Mesenchymal stem cell (in vitro differentiated cells and primary cell): ENCODE data around the gene CFP.

Source experiments
- DNase-seq: peaks from one replicate; pipeline ENCODE4 v3.0.0-alpha.2; 2013
- H2AFZ ChIP-seq: one replicate; pipeline ENCODE4 v1.6.1; 2013; ENCODE audit warnings: low read depth, mild to moderate bottlenecking, control low read depth, inconsistent platforms, low read length, moderate library complexity
- H2AK5ac ChIP-seq: 2 replicates; pipeline ENCODE4 v1.6.1; 2013; ENCODE audit warnings: low read length, moderate library complexity, mild to moderate bottlenecking, inconsistent platforms; ENCODE audit not compliant: severe bottlenecking
- H2BK120ac ChIP-seq: one replicate; pipeline ENCODE4 v1.6.1; 2013; ENCODE audit warnings: low read depth, mild to moderate bottlenecking, inconsistent platforms, low read length, moderate library complexity
- H2BK12ac ChIP-seq, 2 experiments: one replicate each; pipeline ENCODE4 v1.6.1; 2013; ENCODE audit warnings: inconsistent platforms in 2 of 2, low read length in 2 of 2, mild to moderate bottlenecking in 2 of 2, moderate library complexity in 2 of 2, control low read depth in 1 of 2
- H2BK15ac ChIP-seq: one replicate; pipeline ENCODE4 v1.6.1; 2013; ENCODE audit warnings: mild to moderate bottlenecking, low read depth, inconsistent platforms; ENCODE audit not compliant: poor library complexity, severe bottlenecking
- H2BK5ac ChIP-seq: 2 replicates; pipeline ENCODE4 v1.6.1; 2013; ENCODE audit warnings: low read depth, mild to moderate bottlenecking, low read length, control low read depth, inconsistent platforms; ENCODE audit not compliant: poor library complexity, severe bottlenecking
- H3K14ac ChIP-seq, 2 experiments: one replicate each; pipeline ENCODE4 v1.6.1; 2013; ENCODE audit warnings: inconsistent platforms in 2 of 2, low read length in 2 of 2, control low read depth in 1 of 2, mild to moderate bottlenecking in 1 of 2, moderate library complexity in 1 of 2
- H3K18ac ChIP-seq, 2 experiments: one replicate each; pipeline ENCODE4 v1.6.1; 2013; ENCODE audit warnings: inconsistent platforms in 2 of 2, low read length in 2 of 2, control low read depth in 1 of 2, low read depth in 1 of 2, mild to moderate bottlenecking in 1 of 2
- H3K23ac ChIP-seq, 2 experiments: one replicate each; pipeline ENCODE4 v1.6.1; 2013; ENCODE audit warnings: inconsistent platforms in 2 of 2, low read length in 2 of 2, mild to moderate bottlenecking in 2 of 2, moderate library complexity in 2 of 2, control low read depth in 1 of 2
- H3K27ac ChIP-seq: 2 replicates; pipeline ENCODE4 v1.5.1; 2013; ENCODE audit warnings: mild to moderate bottlenecking, moderate library complexity, low read length, control low read depth, inconsistent platforms; ENCODE audit not compliant: poor library complexity, severe bottlenecking
- H3K27me3 ChIP-seq, 2 experiments: 2 replicates each; pipeline versions ENCODE4 v1.6.1 to v1.7.0; 2013; ENCODE audit warnings: low read length in 2 of 2, mild to moderate bottlenecking in 2 of 2, moderate library complexity in 2 of 2, control low read depth in 1 of 2, inconsistent platforms in 1 of 2; ENCODE audit not compliant: control insufficient read depth in 1 of 2, insufficient read depth in 1 of 2
- H3K36me3 ChIP-seq, 2 experiments: 2 replicates each; pipeline versions ENCODE4 v1.6.1 to v1.7.0; 2013; ENCODE audit warnings: low read length in 2 of 2, control low read depth in 1 of 2, inconsistent platforms in 1 of 2, low read depth in 1 of 2, mild to moderate bottlenecking in 1 of 2; ENCODE audit not compliant: insufficient read depth in 2 of 2, control insufficient read depth in 1 of 2
- H3K4ac ChIP-seq, 2 experiments: one replicate each; pipeline ENCODE4 v1.6.1; 2013; ENCODE audit warnings: inconsistent platforms in 2 of 2, low read length in 2 of 2, mild to moderate bottlenecking in 2 of 2, moderate library complexity in 2 of 2, control low read depth in 1 of 2, low read depth in 1 of 2
- H3K4me1 ChIP-seq: 2 replicates; pipeline ENCODE4 v1.6.1; 2013; ENCODE audit warnings: low read depth, low read length, control low read depth; ENCODE audit not compliant: control insufficient read depth, insufficient read depth
- H3K4me2 ChIP-seq: 2 replicates; pipeline ENCODE4 v1.6.1; 2013; ENCODE audit warnings: low read length, mild to moderate bottlenecking, inconsistent platforms; ENCODE audit not compliant: poor library complexity, severe bottlenecking
- H3K4me3 ChIP-seq, 2 experiments: 2 replicates each; pipeline versions ENCODE4 v1.5.1 to v1.7.0; 2013; ENCODE audit warnings: low read length in 2 of 2, mild to moderate bottlenecking in 2 of 2, control low read depth in 1 of 2, low read depth in 1 of 2; ENCODE audit not compliant: insufficient read depth in 1 of 2
- H3K79me1 ChIP-seq: replicated peaks from 2 replicates; pipeline ENCODE4 v1.6.1; 2013; ENCODE audit warnings: mild to moderate bottlenecking, control low read depth, low read length, inconsistent platforms; ENCODE audit not compliant: poor library complexity, severe bottlenecking
- H3K9ac ChIP-seq: 2 replicates; pipeline ENCODE4 v1.7.0; 2013; ENCODE audit warnings: mild to moderate bottlenecking, low read length, moderate library complexity
- H3K9me3 ChIP-seq: 2 replicates; pipeline ENCODE4 v1.7.0; 2013; ENCODE audit warnings: mild to moderate bottlenecking, low read length; ENCODE audit not compliant: control insufficient read depth
- H4K8ac ChIP-seq: one replicate; pipeline ENCODE4 v1.6.1; 2013; ENCODE audit warnings: inconsistent platforms, mild to moderate bottlenecking, low read length, moderate library complexity
- H4K91ac ChIP-seq: one replicate; pipeline ENCODE4 v1.6.1; 2013; ENCODE audit warnings: mild to moderate bottlenecking, low read length, inconsistent platforms
- WGBS: methylation state at CpG from one replicate; pipeline ENCODE4 v1.1.7; 2013; ENCODE audit warnings: mixed read lengths; 5-methylcytosine and 5-hydroxymethylcytosine counted together

Gene CFP

GRCh38 chrX:47658684-47659420 is 29.1 kb upstream of the CFP start, which contains the start of gene UXT:
Gene UXT, minus strand, starts transcription at chrX:47659180. Its CDS starts 253 bp downstream, at chrX:47658927.
- Histone ChIP-seq H3K4ac (peak within 1 kb of the TSS in 1 of 2 experiments; percentile 87), H3K4me1 (peaks cover 1% of the 10 kb centered on the region), H3K27ac (peak within 1 kb of the TSS; percentile 88), H3K36me3 (peaks cover 6 to 26% of the 10 kb centered on the region in 2 experiments), H3K9ac (peak within 1 kb of the TSS; percentile 98), H2BK12ac (no peak within 1 kb of the TSS), H3K18ac (peak within 1 kb of the TSS; percentile 46 to 71), H3K9me3 (no peaks in the 10 kb centered on the region), H2BK5ac (peak within 1 kb of the TSS; percentile 85), H2BK120ac (peak within 1 kb of the TSS; percentile 15), H3K23ac (no peak within 1 kb of the TSS), H2AFZ (no peak within 1 kb of the TSS), H3K4me2 (peak within 1 kb of the TSS; percentile 21), H2BK15ac (no peak within 1 kb of the TSS), H3K79me1 (peaks cover 3% of the 10 kb centered on the region), H2AK5ac (no peak within 1 kb of the TSS), H3K4me3 (peak within 1 kb of the TSS; percentile 63 to 79), H4K91ac (no peak within 1 kb of the TSS), H3K14ac (no peak within 1 kb of the TSS), H4K8ac (peak within 1 kb of the TSS; percentile 91), H3K27me3 (peaks cover 0 to 5% of the 10 kb centered on the region in 2 experiments)
- under 1% methylated on average over 36 of the region's 54 CpGs for WGBS
- DNase-seq: peak; percentile 95

DNA sequence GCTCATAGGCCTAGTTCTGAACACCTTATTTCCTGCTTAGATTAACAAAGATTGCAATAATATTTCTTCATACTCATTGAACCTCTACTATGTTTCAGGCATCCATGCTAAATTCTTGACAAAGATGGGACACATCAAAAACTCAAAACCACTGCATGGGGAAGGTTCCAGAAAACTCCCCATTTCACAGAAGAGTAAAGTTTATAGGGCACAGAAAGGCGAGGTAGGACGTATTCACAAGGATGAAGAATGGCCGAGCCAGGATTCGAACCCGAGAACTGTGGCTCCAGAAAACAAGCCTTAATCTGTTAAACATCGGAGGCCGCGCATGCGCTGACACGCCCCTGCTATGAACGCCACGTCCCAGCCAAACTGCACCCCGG is 28.6 kb upstream of the CFP start:
- no peak overlapping the region for H2BK120ac ChIP-seq
- peaks cover 3% of the 10 kb centered on the region for H3K79me1 ChIP-seq
- H3K27me3 ChIP-seq: peaks cover 0 to 5% of the 10 kb centered on the region in 2 experiments
- no peak overlapping the region for H2AK5ac ChIP-seq
- H2AFZ ChIP-seq: no peak overlapping the region
- H3K36me3 ChIP-seq: peaks cover 6 to 31% of the 10 kb centered on the region in 2 experiments
- no peak for DNase-seq
- peak overlapping the region; percentile 16 for H3K4me2 ChIP-seq
- H4K8ac ChIP-seq: no peak overlapping the region
- peak overlapping the region; percentile 84 for H3K27ac ChIP-seq
- peaks cover 1% of the 10 kb centered on the region for H3K4me1 ChIP-seq
- no peak overlapping the region for H3K23ac ChIP-seq
- peak overlapping the region in 1 of 2 experiments; percentile 79 for H3K4me3 ChIP-seq
- H3K4ac ChIP-seq: no peak overlapping the region
- WGBS: 2% methylated on average over 13 of the region's 13 CpGs
- H3K9me3 ChIP-seq: no peaks in the 10 kb centered on the region
- peak overlapping the region; percentile 98 for H3K9ac ChIP-seq
- no peak overlapping the region for H2BK5ac ChIP-seq
- no peak overlapping the region for H2BK15ac ChIP-seq
- no peak overlapping the region for H4K91ac ChIP-seq
- no peak overlapping the region for H2BK12ac ChIP-seq
- no peak overlapping the region for H3K18ac ChIP-seq
- H3K14ac ChIP-seq: no peak overlapping the region

DNA sequence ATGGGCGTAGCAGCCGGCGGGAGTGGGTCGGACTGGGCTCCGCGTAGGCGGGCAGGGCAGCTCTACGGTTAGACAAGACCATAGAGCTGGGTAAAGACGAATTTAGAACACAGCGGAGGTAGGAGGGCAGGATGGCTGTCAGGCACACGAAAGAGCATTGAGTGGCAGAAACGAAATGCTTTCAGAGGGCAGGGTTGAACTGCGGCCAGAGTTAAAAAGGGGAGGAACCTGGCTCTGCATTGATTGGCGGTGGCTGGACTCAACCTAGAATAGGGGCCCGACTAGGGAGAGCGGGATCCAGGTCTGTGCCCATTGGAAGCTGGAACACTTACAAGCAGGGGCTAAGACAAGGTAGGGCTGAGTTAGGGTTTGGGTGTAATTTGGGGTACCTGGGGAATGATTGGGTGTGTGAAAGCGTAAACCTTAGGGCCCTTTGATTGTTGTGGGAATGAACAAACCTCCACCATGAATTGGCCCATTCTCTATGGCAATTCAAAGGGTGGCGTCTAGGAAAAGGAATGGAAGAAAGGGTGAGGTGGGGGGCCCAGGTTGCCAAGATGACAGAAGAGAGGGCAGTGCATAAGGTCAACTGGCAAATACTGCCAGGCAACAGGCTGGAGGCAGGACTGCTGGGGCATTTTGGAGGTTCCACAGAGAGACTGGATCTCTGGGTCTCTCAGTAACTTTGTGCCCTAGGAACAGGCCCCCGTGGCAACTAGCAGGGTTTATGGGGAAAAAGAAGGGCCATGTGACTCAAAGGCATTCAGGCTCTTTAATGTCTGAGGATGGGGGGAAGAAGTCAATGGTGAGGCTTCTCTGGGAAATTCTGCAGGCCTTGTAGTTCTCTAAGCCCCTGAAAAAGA is 21.5 kb upstream of the CFP start:
- H3K4me2 ChIP-seq: peak overlapping the region; percentile 63
- no peak overlapping the region for H4K8ac ChIP-seq
- H3K14ac ChIP-seq: no peak overlapping the region
- 20% methylated on average over 19 of the region's 19 CpGs for WGBS
- peak overlapping the region; percentile 26 to 73 for H3K4me3 ChIP-seq
- H3K36me3 ChIP-seq: peaks cover 8 to 41% of the 10 kb centered on the region in 2 experiments
- peaks cover 0 to 8% of the 10 kb centered on the region in 2 experiments for H3K27me3 ChIP-seq
- no peak for DNase-seq
- H4K91ac ChIP-seq: no peak overlapping the region
- H3K18ac ChIP-seq: peak overlapping the region in 1 of 2 experiments; percentile 50
- peak overlapping the region; percentile 9 for H2BK5ac ChIP-seq
- H2BK120ac ChIP-seq: no peak overlapping the region
- H3K9me3 ChIP-seq: no peaks in the 10 kb centered on the region
- H3K9ac ChIP-seq: peak overlapping the region; percentile 72
- H2BK15ac ChIP-seq: no peak overlapping the region
- H3K27ac ChIP-seq: peak overlapping the region; percentile 72
- H3K79me1 ChIP-seq: peaks cover 1% of the 10 kb centered on the region
- peaks cover 10% of the 10 kb centered on the region for H3K4me1 ChIP-seq
- no peak overlapping the region for H2AFZ ChIP-seq
- no peak overlapping the region for H3K4ac ChIP-seq
- H2AK5ac ChIP-seq: no peak overlapping the region
- no peak overlapping the region for H2BK12ac ChIP-seq
- H3K23ac ChIP-seq: no peak overlapping the region
